Activated naive CD8-positive, alpha-beta T cell treated with anti-CD3 and anti-CD28 coated beads, Interleukin-2, amount 10 ng/mL, durations not matched to agents 7 days and 5 days (primary cell): ENCODE data around the gene EPS8L3. TPM values are rescaled to one million over a fixed set of nuclear protein-coding genes. Genes with fewer than 3 reads are reported as not detected.
"Not testable (repeated sequence)": the region's sequence is repeated elsewhere in the genome, so short reads cannot be mapped to it uniquely, and the experiment has no call there.

Experiments used
- ATAC-seq: fragments of 150-1000 bp; cut with Tn5 transposase; one replicate; pipeline ENCODE4 v1.10.0; 2021; ENCODE audit warnings: low read depth, moderate library complexity
- POLR2A ChIA-PET: fragments of 350-600 bp; sonication (Branson Sonifier 250); formaldehyde crosslinking; loops from one replicate; lab custom pipeline; 2021; ENCODE audit warnings: antibody characterized with exemption; lab: Charles Lee
- DNase-seq: peaks from one replicate; pipeline ENCODE4 v3.0.0; 2021
- H3K27ac Mint-ChIP-seq: one replicate; pipeline ENCODE4 v1.8.0; 2022; ENCODE audit warnings: mild to moderate bottlenecking, mixed read lengths
- H3K27me3 Mint-ChIP-seq: one replicate; pipeline ENCODE4 v1.8.0; 2022; ENCODE audit warnings: mild to moderate bottlenecking, moderate library complexity, mixed read lengths
- H3K36me3 Mint-ChIP-seq: one replicate; pipeline ENCODE4 v1.8.0; 2021; ENCODE audit warnings: mild to moderate bottlenecking, mixed read lengths
- H3K4me1 Mint-ChIP-seq: one replicate; pipeline ENCODE4 v1.8.0; 2021; ENCODE audit warnings: mixed read lengths
- H3K4me3 Mint-ChIP-seq: one replicate; pipeline ENCODE4 v1.8.0; 2022; ENCODE audit warnings: mild to moderate bottlenecking, moderate library complexity, mixed read lengths
- H3K9me3 Mint-ChIP-seq: one replicate; pipeline ENCODE4 v1.8.0; 2021; ENCODE audit warnings: mixed read lengths
- total RNA-seq, 2 experiments: library from RNA; stranded (reverse); gene quantifications; one replicate each; pipeline ENCODE4 v1.2.3, GENCODE V29; 2021

The EPS8L3 gene
- total RNA-seq, 2 experiments from 2014 or later, result not detected

DNA sequence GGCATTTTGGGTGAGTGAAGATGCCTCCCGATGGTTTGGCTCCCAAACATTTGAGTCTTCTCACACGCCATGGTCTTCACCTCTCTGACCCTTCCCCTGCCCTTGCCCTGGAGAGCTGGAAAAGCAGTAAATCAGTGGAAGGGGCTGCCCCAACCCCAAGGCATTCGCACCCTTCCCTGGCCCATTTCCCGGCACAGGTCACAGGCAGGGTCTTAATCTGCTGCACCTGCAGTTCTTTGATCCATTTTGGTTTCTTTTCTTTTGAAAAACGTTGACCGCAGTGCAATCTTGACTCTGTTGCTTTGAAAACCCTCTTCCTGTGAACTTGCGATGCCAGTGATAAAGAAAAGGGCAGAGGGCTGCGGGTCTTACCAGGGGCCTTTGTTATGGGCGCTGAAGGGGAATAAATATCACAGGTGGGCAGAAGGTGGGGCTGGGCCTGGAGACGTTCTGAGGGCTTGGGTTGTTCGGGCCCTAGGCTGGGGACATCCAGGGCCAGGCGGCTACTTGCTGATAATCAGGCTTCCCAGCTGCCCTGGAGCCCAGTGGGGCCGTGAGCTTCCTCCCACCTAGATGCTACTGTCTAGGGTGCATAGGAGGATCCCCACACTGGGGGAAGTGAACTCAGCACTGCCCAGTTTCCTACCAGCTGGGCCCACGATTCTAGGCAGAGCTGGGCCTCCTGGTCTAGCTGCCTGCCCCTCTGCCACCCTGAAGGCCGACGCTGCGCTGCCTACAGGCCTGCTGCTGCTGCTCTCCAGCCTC, 38.6 kb upstream of the EPS8L3 start:
- Mint-ChIP-seq H3K27me3 (no peaks in the 10 kb centered on the region), H3K27ac (peak overlapping the region; percentile 97), H3K36me3 (peaks cover 5% of the 10 kb centered on the region), H3K4me1 (peaks cover 76% of the 10 kb centered on the region), H3K9me3 (no peaks in the 10 kb centered on the region), H3K4me3 (peak overlapping the region; percentile 78)
- POLR2A ChIA-PET, result interaction anchor here (0.7 to 3.9 kb wide), 10 partner anchors 10 to 254 kb away, joined by 3 to 61 read pairs (median 4); partner anchors contain the start of genes AHCYL1, CSF1 and GNAI3
- ATAC-seq (peak; percentile 79), DNase-seq (peak; percentile 74)

DNA sequence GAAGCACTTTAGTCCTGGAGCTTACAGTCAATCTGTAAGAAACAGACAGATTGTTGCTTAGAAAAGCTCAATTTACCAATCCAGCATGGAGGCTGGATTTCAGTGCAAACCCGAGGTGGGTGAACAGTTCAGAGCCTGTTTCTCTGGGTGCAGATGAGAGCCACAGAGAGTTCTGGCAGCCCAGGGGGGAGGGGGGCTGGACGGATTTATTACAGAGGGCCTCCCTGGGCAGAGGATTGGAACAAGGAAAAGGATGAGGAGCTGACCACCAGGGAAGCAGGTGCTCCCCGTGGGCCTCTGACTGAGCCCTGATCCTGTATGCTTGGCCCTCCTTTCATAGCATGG, 38.0 kb upstream of the EPS8L3 start:
- peaks cover 77% of the 10 kb centered on the region for H3K4me1 Mint-ChIP-seq
- peak overlapping the region; percentile 97 for H3K27ac Mint-ChIP-seq
- peaks cover 5% of the 10 kb centered on the region for H3K36me3 Mint-ChIP-seq
- DNase-seq (no peak), ATAC-seq (peak; percentile 9)
- H3K27me3 Mint-ChIP-seq, result no peaks in the 10 kb centered on the region
- H3K4me3 Mint-ChIP-seq, result peak overlapping the region; percentile 78
- no peaks in the 10 kb centered on the region for H3K9me3 Mint-ChIP-seq
- POLR2A ChIA-PET, result interaction anchor here (0.9 to 3.9 kb wide), 8 partner anchors 10 to 182 kb away, joined by 3 to 61 read pairs (median 6); partner anchors contain the start of gene CSF1

DNA sequence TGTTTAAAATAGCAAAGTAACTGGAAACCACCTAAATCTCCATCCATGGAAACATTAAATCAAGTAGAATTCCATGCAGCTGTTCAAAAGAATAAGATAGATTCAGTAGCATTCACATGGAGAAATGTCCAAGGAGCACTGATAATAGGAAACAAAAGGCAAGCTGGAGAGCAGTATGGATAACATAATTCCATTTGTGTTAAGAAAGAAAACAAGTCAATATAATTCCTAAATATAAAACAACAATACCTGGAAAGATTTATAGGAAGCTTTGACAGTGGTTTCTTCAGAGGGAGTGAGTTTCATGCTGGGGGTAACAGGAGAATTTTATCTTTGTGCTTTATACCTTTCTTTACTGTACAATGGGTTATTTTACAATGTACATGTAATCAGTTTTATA, 36.6 kb upstream of the EPS8L3 start:
- DNase-seq (no peak), ATAC-seq (no peak)
- POLR2A ChIA-PET, result interaction anchor here (0.7 to 3.9 kb wide), 2 partner anchors 8 to 295 kb away, joined by 5 to 61 read pairs; no protein-coding TSS in a partner anchor
- no peaks in the 10 kb centered on the region for H3K27me3 Mint-ChIP-seq
- peak overlapping the region; percentile 76 for H3K27ac Mint-ChIP-seq
- H3K4me3 Mint-ChIP-seq, result no peak overlapping the region
- peaks cover 79% of the 10 kb centered on the region for H3K4me1 Mint-ChIP-seq
- peaks cover 7% of the 10 kb centered on the region for H3K36me3 Mint-ChIP-seq
- H3K9me3 Mint-ChIP-seq, result no peaks in the 10 kb centered on the region

DNA sequence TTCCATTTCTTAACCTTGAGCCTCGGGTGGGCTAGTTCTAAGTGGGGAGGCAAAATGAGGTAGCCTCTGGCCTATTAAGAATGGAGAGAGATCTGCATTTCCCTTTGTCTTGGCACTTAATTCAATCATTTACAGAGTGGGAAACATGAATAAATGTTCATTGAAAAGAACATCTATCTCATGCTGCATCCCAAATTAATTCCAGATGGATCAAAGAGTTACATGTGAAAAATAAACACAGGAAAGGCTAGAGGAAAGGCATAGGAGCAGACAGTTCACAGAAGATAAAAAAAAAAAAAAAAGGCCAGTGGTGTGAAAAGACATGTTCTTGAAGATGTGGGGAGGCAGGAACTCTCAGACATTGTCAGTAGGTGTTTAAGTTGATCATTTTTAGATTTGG, 35.7 kb upstream of the EPS8L3 start:
- H3K4me1 Mint-ChIP-seq, result peaks cover 80% of the 10 kb centered on the region
- POLR2A ChIA-PET, result no interaction called here
- no peaks in the 10 kb centered on the region for H3K9me3 Mint-ChIP-seq
- H3K36me3 Mint-ChIP-seq, result peaks cover 7% of the 10 kb centered on the region
- H3K4me3 Mint-ChIP-seq, result no peak overlapping the region
- peak overlapping the region; percentile 0 for H3K27ac Mint-ChIP-seq
- ATAC-seq (no peak), DNase-seq (peak; percentile 22)
- H3K27me3 Mint-ChIP-seq, result no peaks in the 10 kb centered on the region

DNA sequence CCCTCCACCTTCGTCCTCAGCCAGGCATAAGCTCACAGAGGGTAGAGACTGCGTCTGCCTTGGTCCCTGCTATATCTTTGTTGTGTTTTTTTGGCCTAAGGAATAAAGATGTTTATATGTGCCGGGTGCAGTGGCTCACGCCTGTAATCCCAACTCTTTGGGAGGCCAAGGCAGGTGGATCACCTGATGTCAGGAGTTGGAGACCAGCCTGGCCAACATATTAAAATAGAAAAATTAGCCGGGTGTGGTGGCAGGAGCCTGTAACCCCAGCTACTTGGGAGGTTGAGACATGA, 33.5 kb upstream of the EPS8L3 start:
- H3K27me3 Mint-ChIP-seq, ATAC-seq, H3K36me3 Mint-ChIP-seq, H3K9me3 Mint-ChIP-seq: not testable (repeated sequence)
- POLR2A ChIA-PET, result interaction anchor here (1.0 to 2.9 kb wide), 7 partner anchors 9 to 114 kb away, joined by 3 to 13 read pairs (median 4); partner anchors contain the start of gene CSF1
- Mint-ChIP-seq H3K4me3 (peak overlapping the region; percentile 63), H3K27ac (peak overlapping the region; percentile 92), H3K4me1 (peaks cover 79% of the 10 kb centered on the region)
- peak; percentile 31 for DNase-seq

DNA sequence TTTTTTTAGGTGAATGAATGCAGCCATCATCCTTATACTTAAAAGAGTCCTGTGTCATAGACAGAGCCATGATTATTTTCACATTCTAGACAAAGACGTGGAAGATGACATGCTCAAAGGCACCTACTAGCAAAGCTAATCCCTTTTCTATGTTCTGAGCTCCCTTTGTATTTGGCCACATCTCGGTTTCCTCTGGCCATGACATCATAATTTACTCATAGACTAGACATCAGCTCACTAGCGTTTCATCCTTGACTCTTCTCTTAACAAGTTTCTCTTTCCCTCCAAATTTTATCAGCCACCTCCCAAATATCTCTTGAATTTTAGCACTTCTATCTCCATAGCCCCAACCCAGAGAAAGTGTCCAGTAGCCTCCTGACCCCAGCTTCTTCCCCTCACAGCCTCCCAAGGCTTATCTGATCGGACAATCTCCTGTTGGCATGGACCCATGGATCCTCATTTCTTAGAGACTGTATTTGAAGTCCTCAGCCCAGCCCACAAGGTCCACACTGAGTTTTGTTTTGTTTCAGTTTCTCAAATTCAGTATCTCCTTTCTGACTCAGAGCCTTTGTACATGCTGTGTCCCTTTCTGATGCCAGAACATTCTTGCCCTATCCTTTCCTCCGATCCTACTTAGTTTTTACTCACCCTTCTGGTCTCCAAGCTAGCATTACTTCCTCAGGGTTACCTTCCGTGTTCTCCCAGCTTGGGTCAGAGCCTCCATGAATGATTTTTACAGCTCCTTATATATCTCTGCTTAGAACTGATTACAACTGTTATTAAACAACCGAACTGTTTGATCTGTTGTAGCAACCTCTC, 33.0 kb upstream of the EPS8L3 start:
- POLR2A ChIA-PET, result interaction anchor here (0.7 to 2.9 kb wide), 8 partner anchors 9 to 189 kb away, joined by 3 to 13 read pairs (median 4); partner anchors contain the start of gene CSF1
- DNase-seq, result peak; percentile 26
- Mint-ChIP-seq H3K27me3 (no peaks in the 10 kb centered on the region), H3K4me3 (peak overlapping the region; percentile 63), H3K27ac (peak overlapping the region; percentile 92), H3K36me3 (peaks cover 4% of the 10 kb centered on the region), H3K9me3 (no peaks in the 10 kb centered on the region), H3K4me1 (peaks cover 76% of the 10 kb centered on the region)
- peak; percentile 56 for ATAC-seq

DNA sequence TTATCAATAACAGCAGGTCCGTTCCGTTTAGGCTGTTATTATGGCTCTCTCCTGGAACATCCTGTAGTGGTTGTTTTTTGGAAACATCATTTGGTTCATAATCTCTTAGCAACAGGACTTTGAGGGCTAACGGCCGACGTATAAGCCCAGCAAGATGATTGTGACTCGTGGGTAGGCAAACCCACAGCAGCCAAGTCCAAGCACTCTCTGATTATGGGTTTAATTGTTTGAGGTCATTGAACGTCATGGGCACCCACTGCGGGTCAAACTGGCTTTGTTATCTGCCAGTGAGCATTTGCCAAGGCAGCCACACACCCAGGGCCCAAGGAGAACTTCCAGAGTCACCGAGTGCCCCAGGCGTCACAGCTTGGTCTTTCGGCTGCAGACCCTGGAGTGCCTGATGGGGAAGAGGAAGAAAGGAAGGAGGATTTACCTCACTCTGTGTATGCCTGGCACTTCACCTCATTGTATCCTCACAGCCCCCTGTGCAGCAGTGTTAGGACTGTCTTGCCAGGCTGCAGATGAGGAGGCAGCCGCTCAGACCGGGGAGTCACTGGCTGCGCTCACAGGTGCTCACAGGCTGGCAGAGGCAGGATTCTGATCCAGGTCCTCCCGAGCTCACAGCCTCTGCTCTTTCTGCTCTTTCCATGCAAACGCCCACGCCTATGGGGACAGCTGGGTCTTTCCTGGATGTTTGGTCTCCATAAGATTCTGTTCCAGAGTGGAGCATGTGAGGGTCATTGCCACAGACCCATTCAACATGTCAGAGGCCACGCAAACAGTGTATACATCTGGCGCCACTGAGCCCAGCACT, 30.8 kb upstream of the EPS8L3 start:
- POLR2A ChIA-PET, result no interaction called here

DNA sequence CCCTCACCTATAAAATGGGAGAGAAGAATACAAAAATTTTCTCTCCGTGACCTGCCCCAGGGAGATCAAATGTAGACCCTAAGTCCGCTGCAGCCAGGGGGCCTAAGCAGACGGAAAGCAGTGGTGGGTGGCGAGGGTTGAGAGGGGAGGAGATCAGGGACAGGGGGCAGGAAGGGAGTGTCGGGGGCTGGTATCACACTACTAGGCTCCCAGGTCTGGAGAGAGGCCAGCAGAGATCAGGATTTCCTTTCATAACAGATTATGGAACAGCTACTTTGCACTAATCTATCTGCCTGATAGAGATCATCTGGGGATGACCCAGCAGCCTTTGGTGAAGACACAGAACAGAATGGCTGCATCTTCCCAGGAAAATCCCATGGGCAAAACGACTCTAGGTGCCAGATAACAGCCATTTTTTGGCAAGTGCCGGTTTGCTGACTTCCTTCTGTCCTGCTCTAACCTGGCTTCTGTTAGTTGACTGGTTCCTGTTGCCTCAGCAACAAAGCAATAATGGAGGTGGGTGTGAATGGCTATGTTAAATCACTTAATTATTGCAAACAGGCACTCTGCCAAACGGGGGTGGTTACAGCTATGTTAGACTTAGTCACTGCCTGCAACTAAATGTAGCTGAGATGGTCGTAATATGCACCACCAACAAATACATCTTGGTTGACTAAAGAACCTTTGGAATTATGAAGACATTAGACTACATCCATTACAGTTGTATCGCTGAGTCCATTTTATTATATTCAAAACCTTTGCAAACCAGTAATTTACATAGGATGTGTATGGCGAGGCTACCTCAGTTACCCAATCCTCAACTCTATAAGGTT, 30.0 kb upstream of the EPS8L3 start:
- Mint-ChIP-seq H3K9me3 (no peaks in the 10 kb centered on the region), H3K4me1 (peaks cover 81% of the 10 kb centered on the region), H3K36me3 (peaks cover 2% of the 10 kb centered on the region), H3K27me3 (no peaks in the 10 kb centered on the region), H3K4me3 (no peak overlapping the region), H3K27ac (peak overlapping the region; percentile 65)
- ATAC-seq, result no peak
- peak; percentile 26 for DNase-seq
- POLR2A ChIA-PET, result interaction anchor here (1.4 to 3.6 kb wide), 3 partner anchors 8 to 191 kb away, joined by 4 to 61 read pairs (median 5); partner anchors contain the start of gene AHCYL1

More for the DNA sequence above, 30.8 kb upstream of the EPS8L3 start:
- ATAC-seq (no peak), DNase-seq (peak; percentile 25)
- H3K36me3 Mint-ChIP-seq, result peaks cover 2% of the 10 kb centered on the region
- peaks cover 79% of the 10 kb centered on the region for H3K4me1 Mint-ChIP-seq
- no peaks in the 10 kb centered on the region for H3K27me3 Mint-ChIP-seq
- peak overlapping the region; percentile 57 for H3K27ac Mint-ChIP-seq
- H3K4me3 Mint-ChIP-seq, result no peak overlapping the region
- no peaks in the 10 kb centered on the region for H3K9me3 Mint-ChIP-seq

DNA sequence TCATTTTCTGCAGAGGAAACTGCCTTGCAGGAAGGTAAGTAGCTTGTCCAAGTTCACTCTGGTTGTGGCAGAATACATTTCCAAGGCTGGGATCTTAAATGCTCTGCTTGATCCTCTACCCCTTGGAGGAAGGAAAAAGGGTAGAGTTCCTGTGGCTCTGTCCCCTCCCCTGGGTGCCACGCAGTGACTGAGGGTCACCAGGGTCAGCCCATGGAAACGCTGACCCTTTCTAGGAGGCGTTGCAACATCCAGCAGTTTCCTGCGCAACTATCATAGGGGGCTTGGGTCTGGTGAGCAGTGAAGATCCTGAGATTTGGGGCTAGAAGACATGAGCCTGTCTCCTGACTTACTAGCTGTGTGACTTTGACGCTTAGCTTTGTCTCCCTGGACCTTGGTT, 29.4 kb upstream of the EPS8L3 start:
- Mint-ChIP-seq H3K4me1 (peaks cover 79% of the 10 kb centered on the region), H3K27me3 (no peaks in the 10 kb centered on the region), H3K4me3 (no peak overlapping the region), H3K9me3 (no peaks in the 10 kb centered on the region), H3K36me3 (peaks cover 2% of the 10 kb centered on the region), H3K27ac (peak overlapping the region; percentile 65)
- no peak for ATAC-seq
- POLR2A ChIA-PET, result interaction anchor here (1.4 to 3.6 kb wide), 3 partner anchors 9 to 191 kb away, joined by 4 to 61 read pairs (median 5); partner anchors contain the start of gene AHCYL1
- peak; percentile 26 for DNase-seq

DNA sequence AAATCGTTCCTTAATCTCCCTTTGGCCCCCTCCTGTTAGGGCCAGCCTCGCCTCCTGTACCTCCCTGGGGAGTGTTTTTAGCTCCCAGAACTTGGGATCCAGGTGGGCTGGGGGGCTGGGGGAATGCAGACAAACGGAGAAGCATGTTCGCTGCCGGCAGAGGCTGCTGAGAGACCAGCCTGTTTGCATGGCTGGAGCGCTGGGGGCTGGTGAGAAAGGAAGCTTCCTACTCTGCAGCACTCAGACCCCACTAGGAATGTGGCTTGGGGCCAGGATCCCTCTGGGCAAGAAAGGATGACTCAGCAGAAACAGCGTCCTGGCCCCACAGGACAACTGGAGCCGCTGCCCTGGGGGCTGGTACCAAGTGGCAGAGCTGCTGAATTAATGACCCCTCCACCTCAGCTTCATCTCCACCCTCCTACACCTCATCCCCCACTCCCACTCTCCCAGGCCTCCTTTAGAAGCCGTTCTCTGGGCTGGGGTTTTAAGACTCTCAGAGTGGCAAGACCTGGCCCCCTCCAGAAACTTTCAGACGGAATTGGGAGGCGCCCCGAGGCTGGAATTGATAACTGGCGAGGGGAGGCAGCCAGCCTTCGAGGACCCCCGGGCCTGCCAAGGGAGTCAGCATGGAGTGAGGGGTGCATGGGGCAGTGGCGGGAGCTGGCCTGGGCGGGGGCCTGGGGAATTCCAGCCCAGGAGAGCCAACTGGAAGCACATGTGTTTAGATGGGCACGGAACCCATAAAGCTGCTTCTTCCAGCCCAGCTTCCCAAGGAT, 28.5 kb upstream of the EPS8L3 start:
- ATAC-seq (no peak), DNase-seq (peak; percentile 30)
- Mint-ChIP-seq H3K27me3 (no peaks in the 10 kb centered on the region), H3K27ac (peak overlapping the region; percentile 85), H3K4me1 (peaks cover 72% of the 10 kb centered on the region), H3K4me3 (no peak overlapping the region), H3K36me3 (peaks cover 2% of the 10 kb centered on the region), H3K9me3 (no peaks in the 10 kb centered on the region)
- POLR2A ChIA-PET, result interaction anchor here (0.8 to 3.6 kb wide), 4 partner anchors 10 to 192 kb away, joined by 3 to 61 read pairs (median 4); partner anchors contain the start of gene AHCYL1

DNA sequence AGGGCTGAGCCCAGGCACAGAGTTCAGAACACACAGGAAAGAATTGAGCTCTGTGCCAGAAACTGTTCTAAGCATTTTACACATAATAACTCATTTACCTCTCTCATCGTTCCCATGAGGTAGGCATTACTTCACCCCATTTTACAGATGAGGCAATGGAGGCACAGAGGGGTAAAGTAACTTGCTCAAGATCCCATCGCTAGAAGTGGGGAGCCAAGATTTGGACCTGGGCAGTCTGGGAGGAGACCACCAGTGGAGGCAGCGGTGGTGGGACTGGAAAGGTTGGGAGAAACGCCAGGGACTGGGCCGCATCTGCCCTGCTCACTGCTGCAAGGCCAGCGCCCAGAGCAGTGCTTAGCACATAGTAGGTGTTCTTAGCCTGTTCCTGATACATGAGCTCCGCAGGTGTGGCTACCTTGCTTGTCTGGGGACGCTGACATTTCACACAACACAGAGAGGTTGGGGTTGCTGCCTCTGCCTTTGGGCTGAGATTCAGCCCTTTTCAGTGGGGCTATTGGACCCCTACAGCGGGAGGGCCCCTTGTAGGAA, 27.8 kb upstream of the EPS8L3 start:
- H3K4me3 Mint-ChIP-seq, result peak overlapping the region; percentile 63
- H3K27ac Mint-ChIP-seq, result peak overlapping the region; percentile 85
- no peaks in the 10 kb centered on the region for H3K27me3 Mint-ChIP-seq
- peaks cover 68% of the 10 kb centered on the region for H3K4me1 Mint-ChIP-seq
- POLR2A ChIA-PET, result interaction anchor here (0.8 to 3.6 kb wide), 11 partner anchors 10 to 193 kb away, joined by 3 to 61 read pairs (median 7); partner anchors contain the start of gene AHCYL1
- H3K9me3 Mint-ChIP-seq, result no peaks in the 10 kb centered on the region
- peak; percentile 32 for DNase-seq
- no peak for ATAC-seq
- H3K36me3 Mint-ChIP-seq, result peaks cover under 1% of the 10 kb centered on the region
